ENCODE results near the gene ZNF662. TPM values are rescaled to one million over a fixed set of nuclear protein-coding genes. Genes with fewer than 3 reads are reported as not detected.
A peak's percentile ranks its signal among the peaks of the same experiment; 100 is the strongest.

The ZNF662 gene
- total RNA-seq, 4 donors from 2014 or later = 2.2 to 6.0 (median 4.9) TPM

DNA sequence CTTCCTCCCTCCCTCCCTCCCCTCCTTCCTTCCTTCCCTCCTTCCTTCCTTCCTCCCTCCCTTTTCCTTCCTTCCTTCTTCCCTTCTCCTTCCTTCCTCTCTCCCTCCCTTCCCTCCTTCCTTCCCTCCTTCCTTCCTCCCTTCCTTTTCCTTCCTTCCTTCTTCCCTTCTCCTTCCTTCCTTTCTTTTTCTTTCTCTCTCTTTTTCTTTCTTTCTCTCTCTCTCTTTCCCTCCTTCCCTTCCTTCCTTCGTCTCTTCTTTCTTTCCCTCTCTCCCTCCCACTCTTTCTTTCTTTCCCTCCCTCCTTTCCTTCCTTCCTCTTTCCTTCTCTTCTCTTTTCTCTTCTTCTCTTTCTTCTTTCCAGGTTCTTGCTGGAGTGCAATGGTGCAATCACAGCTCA lies 1.9 kb upstream of the ZNF662 start:
- H3K27me3 ChIP-seq = no peaks in the 10 kb centered on the region

GRCh38 chr3:42905740-42906069 lies 237 bp upstream of the ZNF662 start:
- in situ Hi-C loops (cut with MboI; ENCODE audit: low pct_ligation_motif_present in 1 of 4, low pct_unique_long_range_greater_than_20kb in 1 of 4, low sequenced_read_pairs in 3 of 4) = no loop called here
- TF ChIP-seq EP300 (IDR thresholded peaks at IDR 0.05; ENCODE audit: low read depth) (no peak), POLR2A (IDR thresholded peaks at IDR 0.05) (no peak), POLR2AphosphoS5 (IDR thresholded peaks at IDR 0.05) (no peak)
- TF ChIP-seq, protein P1, sequence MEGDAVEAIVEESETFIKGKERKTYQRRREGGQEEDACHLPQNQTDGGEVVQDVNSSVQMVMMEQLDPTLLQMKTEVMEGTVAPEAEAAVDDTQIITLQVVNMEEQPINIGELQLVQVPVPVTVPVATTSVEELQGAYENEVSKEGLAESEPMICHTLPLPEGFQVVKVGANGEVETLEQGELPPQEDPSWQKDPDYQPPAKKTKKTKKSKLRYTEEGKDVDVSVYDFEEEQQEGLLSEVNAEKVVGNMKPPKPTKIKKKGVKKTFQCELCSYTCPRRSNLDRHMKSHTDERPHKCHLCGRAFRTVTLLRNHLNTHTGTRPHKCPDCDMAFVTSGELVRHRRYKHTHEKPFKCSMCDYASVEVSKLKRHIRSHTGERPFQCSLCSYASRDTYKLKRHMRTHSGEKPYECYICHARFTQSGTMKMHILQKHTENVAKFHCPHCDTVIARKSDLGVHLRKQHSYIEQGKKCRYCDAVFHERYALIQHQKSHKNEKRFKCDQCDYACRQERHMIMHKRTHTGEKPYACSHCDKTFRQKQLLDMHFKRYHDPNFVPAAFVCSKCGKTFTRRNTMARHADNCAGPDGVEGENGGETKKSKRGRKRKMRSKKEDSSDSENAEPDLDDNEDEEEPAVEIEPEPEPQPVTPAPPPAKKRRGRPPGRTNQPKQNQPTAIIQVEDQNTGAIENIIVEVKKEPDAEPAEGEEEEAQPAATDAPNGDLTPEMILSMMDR (IDR thresholded peaks at IDR 0.05) = no peak
- peaks cover 0 to 5% (median 0%) of the 10 kb centered on the region in 4 donors for H3K36me3 ChIP-seq

More for the DNA sequence above, 1.9 kb upstream of the ZNF662 start:
- H3K36me3 ChIP-seq = no peaks in the 10 kb centered on the region
- no peak overlapping the region for H3K27ac ChIP-seq
- TF ChIP-seq POLR2AphosphoS5 (IDR thresholded peaks at IDR 0.05) (no peak), EP300 (IDR thresholded peaks at IDR 0.05; ENCODE audit: low read depth) (no peak), POLR2A (IDR thresholded peaks at IDR 0.05) (no peak)
- TF ChIP-seq, protein P1 (IDR thresholded peaks at IDR 0.05) = no peak
- H3K4me3 ChIP-seq = no peak overlapping the region
- in situ Hi-C loops (cut with MboI; ENCODE audit: low pct_ligation_motif_present in 1 of 4, low pct_unique_long_range_greater_than_20kb in 1 of 4, low sequenced_read_pairs in 3 of 4) (no loop called here), intact Hi-C loops (cut with DNase I; ENCODE audit: low total_unique reads) (no loop called here)
- H3K4me1 ChIP-seq = peaks cover 0 to 13% (median 9%) of the 10 kb centered on the region in 4 donors
- no peaks in the 10 kb centered on the region for H3K9me3 ChIP-seq
- 80 to 81% methylated on average over 1 of the region's 1 CpG for WGBS, 2 donors (ENCODE audit: low coverage in 1 of 2)
- DNase-seq = no peak

GRCh38 chr3:42906848-42907183 lies 874 bp downstream of the ZNF662 start:
- WGBS, 2 donors (ENCODE audit: low coverage in 1 of 2) = 61 to 70% methylated on average over 4 of the region's 4 CpGs
- in situ Hi-C loops (cut with MboI; ENCODE audit: low pct_ligation_motif_present in 1 of 4, low pct_unique_long_range_greater_than_20kb in 1 of 4, low sequenced_read_pairs in 3 of 4) = no loop called here
- DNase-seq = no peak

More at GRCh38 chr3:42905740-42906069, 237 bp upstream of the ZNF662 start:
- Histone ChIP-seq H3K9me3 (peaks cover 4 to 8% of the 10 kb centered on the region in 2 donors), H3K27me3 (no peaks in the 10 kb centered on the region), H3K4me3 (peak overlapping the region; percentile 53 to 84 (median 60)), H3K4me1 (peaks cover 0 to 13% (median 9%) of the 10 kb centered on the region in 4 donors), H3K27ac (peak overlapping the region; percentile 45 to 78 (median 64))
- intact Hi-C loops (cut with DNase I; ENCODE audit: low total_unique reads) = no loop called here
- 9% methylated on average over 11 of the region's 12 CpGs; no CpG with 5 or more reads in 1 of the 2 donors for WGBS, 2 donors (ENCODE audit: low coverage in 1 of 2)
- DNase-seq = no peak

DNA sequence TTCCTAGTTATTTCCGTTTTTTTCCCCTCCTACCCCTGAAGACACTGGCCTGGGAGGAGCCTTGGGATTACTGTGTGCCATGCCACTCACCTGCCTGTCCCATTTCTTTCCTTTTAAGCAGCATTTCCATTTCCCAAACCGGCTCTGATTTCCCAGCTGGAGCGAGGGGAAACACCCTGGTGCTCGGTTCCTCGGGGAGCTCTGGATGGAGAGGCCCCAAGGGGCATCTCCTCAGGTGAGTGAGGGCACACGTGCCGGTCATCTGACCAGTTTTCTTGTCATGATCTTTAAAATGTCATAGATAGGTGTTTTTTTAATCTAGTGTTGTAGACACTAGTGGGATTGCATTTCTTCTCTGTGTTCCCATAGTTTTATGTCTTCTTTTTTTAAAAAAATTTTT lies 2.7 kb downstream of the ZNF662 start:
- Histone ChIP-seq H3K4me3 (no peak overlapping the region), H3K36me3 (peaks cover 0 to 23% (median 5%) of the 10 kb centered on the region in 4 donors), H3K27ac (no peak overlapping the region), H3K27me3 (no peaks in the 10 kb centered on the region), H3K4me1 (peaks cover 0 to 13% (median 9%) of the 10 kb centered on the region in 4 donors), H3K9me3 (peaks cover 13 to 19% of the 10 kb centered on the region in 2 donors)
- in situ Hi-C loops (cut with MboI; ENCODE audit: low pct_ligation_motif_present in 1 of 4, low pct_unique_long_range_greater_than_20kb in 1 of 4, low sequenced_read_pairs in 3 of 4) (no loop called here), intact Hi-C loops (cut with DNase I; ENCODE audit: low total_unique reads) (no loop called here)
- WGBS, 2 donors (ENCODE audit: low coverage in 1 of 2) = 89 to 100% methylated on average over 1 to 7 of the region's 7 CpGs
- DNase-seq = no peak
- TF ChIP-seq, protein P1 (IDR thresholded peaks at IDR 0.05) = no peak
- TF ChIP-seq EP300 (IDR thresholded peaks at IDR 0.05; ENCODE audit: low read depth) = no peak
- TF ChIP-seq POLR2A (IDR thresholded peaks at IDR 0.05) = no peak
- TF ChIP-seq POLR2AphosphoS5 (IDR thresholded peaks at IDR 0.05) = no peak

More at GRCh38 chr3:42906848-42907183, 874 bp downstream of the ZNF662 start:
- peaks cover 0 to 13% (median 9%) of the 10 kb centered on the region in 4 donors for H3K4me1 ChIP-seq
- H3K4me3 ChIP-seq = peak overlapping the region in 3 of 4 donors; percentile 53 to 63 (median 57)
- TF ChIP-seq EP300 (IDR thresholded peaks at IDR 0.05; ENCODE audit: low read depth) (no peak), POLR2A (IDR thresholded peaks at IDR 0.05) (no peak), POLR2AphosphoS5 (IDR thresholded peaks at IDR 0.05) (no peak)
- TF ChIP-seq, protein P1 (IDR thresholded peaks at IDR 0.05) = no peak
- H3K9me3 ChIP-seq = peaks cover 4 to 8% of the 10 kb centered on the region in 2 donors
- H3K27ac ChIP-seq = peak overlapping the region in 1 of 4 donors; percentile 78
- peaks cover 0 to 12% (median 0%) of the 10 kb centered on the region in 4 donors for H3K36me3 ChIP-seq
- no peaks in the 10 kb centered on the region for H3K27me3 ChIP-seq
- intact Hi-C loops (cut with DNase I; ENCODE audit: low total_unique reads) = no loop called here

Data from transverse colon (tissue), 4 donors.